ENCODE data around the gene POPDC3.
A peak's percentile ranks its signal among the peaks of the same experiment; 100 is the strongest.

POPDC3 gene

GRCh38 chr6:105138141-105138540 lies 41.7 kb downstream of the POPDC3 start:
- DNase-seq (ENCODE audit: low read depth), result no peak
- H3K4me3 ChIP-seq (ENCODE audit: control insufficient read depth, low read depth, low read length), result no peak overlapping the region
- TF ChIP-seq CTCF (IDR thresholded peaks at IDR 0.05; ENCODE audit: control insufficient read depth, insufficient read depth, low read depth, low read length, missing control alignments), result no peak

GRCh38 chr6:105137388-105137787 lies 42.4 kb downstream of the POPDC3 start:
- H3K4me3 ChIP-seq (ENCODE audit: control insufficient read depth, low read depth, low read length), result peak overlapping the region; percentile 74
- DNase-seq (ENCODE audit: low read depth), result no peak
- TF ChIP-seq CTCF (IDR thresholded peaks at IDR 0.05; ENCODE audit: control insufficient read depth, insufficient read depth, low read depth, low read length, missing control alignments), result no peak

- DNase-seq (ENCODE audit: low read depth), result no peak
- TF ChIP-seq CTCF (IDR thresholded peaks at IDR 0.05; ENCODE audit: control insufficient read depth, insufficient read depth, low read depth, low read length, missing control alignments), result peak; percentile 19
- H3K4me3 ChIP-seq (ENCODE audit: control insufficient read depth, low read depth, low read length), result peak overlapping the region; percentile 74
Measured at GRCh38 chr6:105136431-105137350, 43.1 kb downstream of the POPDC3 start.

GRCh38 chr6:105135907-105136430 lies 43.8 kb downstream of the POPDC3 start:
- TF ChIP-seq CTCF (IDR thresholded peaks at IDR 0.05; ENCODE audit: control insufficient read depth, insufficient read depth, low read depth, low read length, missing control alignments), result no peak
- peak overlapping the region; percentile 74 for H3K4me3 ChIP-seq (ENCODE audit: control insufficient read depth, low read depth, low read length)
- DNase-seq (ENCODE audit: low read depth), result no peak

- no peak overlapping the region for H3K4me3 ChIP-seq (ENCODE audit: control insufficient read depth, low read depth, low read length)
- TF ChIP-seq CTCF (IDR thresholded peaks at IDR 0.05; ENCODE audit: control insufficient read depth, insufficient read depth, low read depth, low read length, missing control alignments), result peak; percentile 15
- DNase-seq (ENCODE audit: low read depth), result no peak
Measured at GRCh38 chr6:105135056-105135455, 44.8 kb downstream of the POPDC3 start.

- H3K4me3 ChIP-seq (ENCODE audit: control insufficient read depth, low read depth, low read length), result no peak overlapping the region
- DNase-seq (ENCODE audit: low read depth), result no peak
- TF ChIP-seq CTCF (IDR thresholded peaks at IDR 0.05; ENCODE audit: control insufficient read depth, insufficient read depth, low read depth, low read length, missing control alignments), result no peak
Measured at GRCh38 chr6:105122717-105123116, 57.1 kb downstream of the POPDC3 start.

All from AG09309 (cell line).